T-helper 2 cell treated with Interferon-gamma antibody and Interleukin-4, amounts not matched to agents 5 μg/mL and 100 μg/mL, for 36 hours (primary cell): Measurements from ENCODE around the gene LRRD1.
"Not testable (repeated sequence)": the region's sequence is repeated elsewhere in the genome, so short reads cannot be mapped to it uniquely, and the experiment has no call there.

Source experiments
- DNase-seq: peaks from one replicate; pipeline ENCODE4 v3.0.0; 2021; ENCODE audit warnings: low spot score
- H3K27ac Mint-ChIP-seq: one replicate; pipeline ENCODE4 v1.8.0; 2021; ENCODE audit warnings: mild to moderate bottlenecking, mixed read lengths
- H3K27me3 Mint-ChIP-seq: one replicate; pipeline ENCODE4 v1.8.0; 2021; ENCODE audit warnings: low read depth, mixed read lengths
- H3K36me3 Mint-ChIP-seq: one replicate; pipeline ENCODE4 v1.8.0; 2021; ENCODE audit warnings: low read depth, mixed read lengths
- H3K4me1 Mint-ChIP-seq: one replicate; pipeline ENCODE4 v1.8.0; 2021; ENCODE audit warnings: low read depth, mixed read lengths
- H3K4me3 Mint-ChIP-seq: one replicate; pipeline ENCODE4 v1.8.0; 2022; ENCODE audit warnings: mild to moderate bottlenecking, moderate library complexity, mixed read lengths
- H3K9me3 Mint-ChIP-seq: one replicate; pipeline ENCODE4 v1.8.0; 2021; ENCODE audit warnings: mixed read lengths

Gene LRRD1

DNA sequence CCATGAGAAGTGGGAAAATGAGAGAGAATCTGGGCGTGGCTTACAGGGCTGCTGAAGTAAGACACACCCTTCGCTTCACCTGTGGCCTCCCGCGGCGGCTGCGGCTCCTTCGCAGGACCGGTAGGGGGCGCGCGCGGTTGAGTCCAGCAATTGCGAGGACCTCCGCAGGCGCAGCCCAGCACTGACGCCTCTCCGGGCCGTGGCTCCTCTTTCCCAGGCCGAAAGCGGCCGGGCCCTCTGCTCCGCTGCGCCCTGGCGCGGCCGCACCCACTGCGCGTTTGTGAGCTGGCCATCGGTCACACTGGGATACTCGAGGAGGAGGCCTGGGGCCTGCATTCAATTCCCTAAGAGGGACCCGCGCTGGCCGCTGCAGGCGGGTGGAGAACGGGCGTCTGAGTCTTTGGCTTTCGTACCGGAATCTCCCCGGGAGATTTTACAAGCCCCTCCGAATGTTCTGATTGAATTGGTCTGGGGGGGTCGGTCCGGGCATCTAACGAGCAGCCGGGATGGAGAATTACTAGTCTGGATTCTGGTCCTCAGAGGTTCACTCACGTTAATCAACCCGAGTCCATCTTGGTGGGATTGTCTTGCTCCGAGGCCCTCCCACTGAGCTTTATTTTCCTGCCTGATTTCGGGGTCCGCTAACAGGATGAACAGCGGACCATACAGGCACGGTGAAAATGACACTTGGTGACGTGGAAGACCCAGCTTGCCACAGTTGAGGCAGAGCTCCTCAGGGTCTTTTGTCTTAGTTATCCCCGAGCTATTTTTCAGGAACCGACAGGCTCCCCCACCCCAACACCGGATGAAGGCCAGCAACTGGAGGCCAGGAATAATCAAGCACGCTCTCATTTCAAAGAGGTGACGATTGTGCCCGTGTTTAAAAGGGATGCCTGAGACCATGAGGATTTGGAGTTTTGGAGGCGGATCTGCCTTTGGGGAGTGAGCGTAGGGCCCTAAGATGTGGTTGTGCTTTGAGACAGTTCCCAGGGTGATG lies at the start of gene LRRD1:
TSS of gene LRRD1 (minus strand) at position 215 of the 997 bp plus-strand sequence. CDS start 13,940 bp downstream, outside the sequence.
- DNase-seq: peak; percentile 88

GRCh38 chr7:92228742-92229141 lies 49.8 kb upstream of the LRRD1 start:
- Mint-ChIP-seq H3K27ac (no peak overlapping the region), H3K4me3 (no peak overlapping the region), H3K9me3 (peaks cover 4% of the 10 kb centered on the region), H3K4me1 (no peaks in the 10 kb centered on the region), H3K27me3 (no peaks in the 10 kb centered on the region), H3K36me3 (peaks cover 62% of the 10 kb centered on the region)
- no peak for DNase-seq

More for the DNA sequence above, at the start of gene LRRD1:
- Mint-ChIP-seq H3K4me3 (peak within 1 kb of the TSS; percentile 70), H3K4me1 (peaks cover 8% of the 10 kb centered on the region), H3K9me3 (peaks cover 4% of the 10 kb centered on the region), H3K36me3 (peaks cover 2% of the 10 kb centered on the region), H3K27ac (no peak within 1 kb of the TSS), H3K27me3 (peaks cover 31% of the 10 kb centered on the region)

DNA sequence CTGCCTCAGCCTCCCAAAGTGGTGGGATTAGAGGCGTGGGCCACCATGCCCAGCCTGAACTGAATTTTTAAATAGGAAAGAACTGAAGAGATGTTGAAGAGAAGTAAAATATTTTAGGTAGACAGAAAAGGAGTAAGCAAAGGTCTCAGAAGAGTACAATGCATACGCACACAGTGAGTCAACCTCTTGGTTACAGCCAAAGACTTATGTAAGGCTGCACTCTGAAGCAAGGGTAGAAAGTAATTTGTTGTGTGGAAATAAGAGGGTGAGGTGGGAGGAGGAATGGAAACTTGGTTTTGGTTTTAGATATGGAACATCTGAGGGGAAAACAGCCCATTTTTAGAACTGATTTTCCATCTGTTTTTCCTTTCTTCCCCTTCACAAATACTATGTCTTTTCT lies 49.2 kb upstream of the LRRD1 start:
- Mint-ChIP-seq H3K36me3 (peaks cover 59% of the 10 kb centered on the region), H3K4me1 (no peaks in the 10 kb centered on the region), H3K27ac (no peak overlapping the region), H3K9me3 (peaks cover 4% of the 10 kb centered on the region), H3K27me3 (no peaks in the 10 kb centered on the region), H3K4me3 (no peak overlapping the region)
- DNase-seq: no peak

DNA sequence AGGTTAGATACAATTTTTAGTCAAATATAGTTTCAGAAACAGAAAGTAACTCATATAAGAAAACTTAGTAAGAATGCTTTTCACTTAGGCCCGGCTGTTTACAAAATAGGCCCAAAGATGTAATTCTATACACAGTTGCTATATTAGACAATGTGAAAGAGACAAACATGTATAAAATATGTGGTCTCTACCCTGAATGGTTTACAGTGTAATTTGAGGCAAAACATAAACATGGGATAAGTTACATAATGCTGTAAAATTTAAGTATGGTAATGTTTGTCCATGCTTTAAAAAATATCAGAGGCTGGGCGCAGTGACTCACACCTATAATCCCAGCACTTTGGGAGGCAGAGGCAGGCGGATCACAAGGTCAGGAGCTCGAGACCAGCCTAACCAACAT lies 48.0 kb upstream of the LRRD1 start:
- no peak overlapping the region for H3K4me3 Mint-ChIP-seq
- peaks cover 52% of the 10 kb centered on the region for H3K36me3 Mint-ChIP-seq
- H3K9me3 Mint-ChIP-seq: peaks cover 4% of the 10 kb centered on the region
- H3K4me1 Mint-ChIP-seq: no peaks in the 10 kb centered on the region
- H3K27me3 Mint-ChIP-seq: no peaks in the 10 kb centered on the region
- DNase-seq: no peak
- no peak overlapping the region for H3K27ac Mint-ChIP-seq

DNA sequence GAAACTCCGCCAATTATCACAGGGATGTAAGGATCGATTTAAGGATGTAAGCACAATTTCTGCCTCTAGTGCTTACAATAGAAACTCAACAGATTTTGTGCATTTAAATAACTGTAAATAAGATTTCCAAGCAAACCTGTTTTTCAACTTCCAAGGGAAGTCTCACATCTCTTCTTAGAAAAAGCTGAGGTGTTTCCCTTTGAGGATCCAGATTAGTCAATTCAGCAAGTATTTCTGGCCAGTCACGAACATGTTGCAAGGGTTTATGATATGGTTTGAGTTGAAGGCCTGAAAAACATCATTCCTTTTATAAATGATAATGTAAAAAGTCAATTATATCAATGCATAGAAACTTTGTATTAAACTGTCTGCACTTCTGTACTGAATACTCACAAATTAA lies 42.8 kb upstream of the LRRD1 start:
- Mint-ChIP-seq H3K36me3 (peaks cover 53% of the 10 kb centered on the region), H3K27me3 (no peaks in the 10 kb centered on the region), H3K9me3 (no peaks in the 10 kb centered on the region)

DNA sequence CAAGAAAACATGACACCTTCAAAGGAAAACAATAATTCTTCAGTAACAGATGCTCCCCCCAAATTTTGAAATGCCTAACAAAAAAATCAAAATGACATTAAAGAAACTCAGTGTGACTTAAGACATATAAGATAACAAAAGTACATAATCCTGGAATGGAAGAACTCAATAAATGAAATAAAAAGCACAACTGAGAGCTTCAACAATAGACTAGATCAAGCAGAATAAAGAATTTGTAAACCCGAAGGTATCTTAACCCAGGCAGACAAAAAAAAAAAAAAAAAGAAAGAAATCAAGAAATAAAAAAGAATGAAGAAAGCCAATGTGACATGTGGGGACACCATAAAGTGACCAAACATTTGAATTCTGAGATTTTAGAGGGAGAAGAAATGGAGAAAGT lies 27.7 kb upstream of the LRRD1 start:
- no peaks in the 10 kb centered on the region for H3K27me3 Mint-ChIP-seq
- peaks cover 78% of the 10 kb centered on the region for H3K36me3 Mint-ChIP-seq
- no peak overlapping the region for H3K27ac Mint-ChIP-seq
- no peak overlapping the region for H3K4me3 Mint-ChIP-seq
- H3K9me3 Mint-ChIP-seq: peaks cover 28% of the 10 kb centered on the region
- peaks cover 10% of the 10 kb centered on the region for H3K4me1 Mint-ChIP-seq
- DNase-seq: no peak

More for the DNA sequence above, 42.8 kb upstream of the LRRD1 start:
- no peak overlapping the region for H3K27ac Mint-ChIP-seq
- H3K4me1 Mint-ChIP-seq: no peaks in the 10 kb centered on the region
- no peak overlapping the region for H3K4me3 Mint-ChIP-seq
- DNase-seq: no peak

DNA sequence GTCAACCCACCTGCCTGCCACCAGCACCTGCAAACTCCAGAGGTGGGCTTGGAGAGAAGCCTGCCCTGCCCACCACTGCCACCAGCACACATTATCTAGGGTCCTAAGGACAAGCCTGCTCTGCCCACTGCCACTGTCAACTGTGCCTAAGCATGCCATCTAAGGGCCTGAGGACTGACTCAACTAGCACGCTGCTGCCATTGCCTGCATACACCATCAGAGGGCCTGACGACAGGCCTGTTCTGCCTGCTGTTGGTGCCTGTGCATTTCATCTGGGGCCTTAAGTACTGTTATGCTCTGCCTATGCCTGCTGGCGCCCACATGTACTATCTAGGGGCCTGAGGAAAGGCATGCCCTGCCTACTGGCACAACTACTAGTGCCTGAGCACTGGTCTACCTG lies 27.0 kb upstream of the LRRD1 start:
- Mint-ChIP-seq H3K27me3 (no peaks in the 10 kb centered on the region), H3K36me3 (peaks cover 73% of the 10 kb centered on the region), H3K27ac (no peak overlapping the region), H3K4me3 (no peak overlapping the region), H3K4me1 (peaks cover 10% of the 10 kb centered on the region), H3K9me3 (peaks cover 28% of the 10 kb centered on the region)
- DNase-seq: no peak

DNA sequence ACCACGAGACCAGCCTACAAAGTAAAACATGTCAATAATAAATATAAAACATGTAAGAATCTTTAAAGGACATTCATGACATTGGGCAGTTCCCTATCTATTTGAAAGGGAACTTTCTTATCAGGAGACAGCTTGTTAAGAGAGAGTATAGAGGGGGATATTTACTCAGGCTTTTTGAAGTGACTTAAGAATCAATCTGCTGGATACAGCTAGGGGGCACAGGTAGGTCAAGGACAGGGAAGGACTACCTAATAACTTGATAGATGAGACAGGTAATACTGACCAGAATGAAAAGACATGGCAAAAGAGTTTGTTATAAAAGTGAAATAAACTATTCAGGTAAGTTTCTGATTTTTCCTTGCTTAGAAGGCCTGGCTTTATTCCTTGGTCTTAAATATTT lies 21.8 kb upstream of the LRRD1 start:
- peaks cover 42% of the 10 kb centered on the region for H3K36me3 Mint-ChIP-seq
- no peak for DNase-seq

GRCh38 chr7:92192326-92192725 lies 13.4 kb upstream of the LRRD1 start:
- Mint-ChIP-seq H3K9me3 (peaks cover 38% of the 10 kb centered on the region), H3K4me3 (no peak overlapping the region), H3K36me3 (peaks cover 38% of the 10 kb centered on the region), H3K27ac (no peak overlapping the region), H3K4me1 (no peaks in the 10 kb centered on the region), H3K27me3 (no peaks in the 10 kb centered on the region)
- DNase-seq: no peak

More for the DNA sequence above, 21.8 kb upstream of the LRRD1 start:
- no peaks in the 10 kb centered on the region for H3K9me3 Mint-ChIP-seq
- H3K4me3 Mint-ChIP-seq: no peak overlapping the region
- peaks cover 3% of the 10 kb centered on the region for H3K4me1 Mint-ChIP-seq
- no peak overlapping the region for H3K27ac Mint-ChIP-seq
- no peaks in the 10 kb centered on the region for H3K27me3 Mint-ChIP-seq

DNA sequence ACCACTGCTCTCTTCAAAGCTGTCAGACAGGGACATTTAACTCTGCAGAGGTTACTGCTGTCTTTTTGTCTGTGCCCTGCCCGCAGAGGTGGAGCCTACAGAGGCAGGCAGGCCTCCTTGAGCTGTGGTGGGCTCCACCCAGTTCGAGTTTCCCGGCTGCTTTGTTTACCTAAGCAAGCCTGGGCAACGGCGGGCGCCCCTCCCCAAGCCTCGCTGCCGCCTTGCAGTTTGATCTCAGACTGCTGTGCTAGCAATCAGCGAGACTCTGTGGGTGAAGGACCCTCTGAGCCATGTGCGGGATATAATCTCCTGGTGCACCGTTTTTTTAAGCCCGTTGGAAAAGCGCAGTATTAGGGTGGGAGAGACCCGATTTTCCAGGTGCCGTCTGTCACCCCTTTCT lies 10.3 kb upstream of the LRRD1 start:
- DNase-seq, H3K4me3 Mint-ChIP-seq, H3K27ac Mint-ChIP-seq, H3K4me1 Mint-ChIP-seq, H3K27me3 Mint-ChIP-seq: not testable (repeated sequence)
- Mint-ChIP-seq H3K36me3 (peaks cover 20% of the 10 kb centered on the region), H3K9me3 (peaks cover 44% of the 10 kb centered on the region)

DNA sequence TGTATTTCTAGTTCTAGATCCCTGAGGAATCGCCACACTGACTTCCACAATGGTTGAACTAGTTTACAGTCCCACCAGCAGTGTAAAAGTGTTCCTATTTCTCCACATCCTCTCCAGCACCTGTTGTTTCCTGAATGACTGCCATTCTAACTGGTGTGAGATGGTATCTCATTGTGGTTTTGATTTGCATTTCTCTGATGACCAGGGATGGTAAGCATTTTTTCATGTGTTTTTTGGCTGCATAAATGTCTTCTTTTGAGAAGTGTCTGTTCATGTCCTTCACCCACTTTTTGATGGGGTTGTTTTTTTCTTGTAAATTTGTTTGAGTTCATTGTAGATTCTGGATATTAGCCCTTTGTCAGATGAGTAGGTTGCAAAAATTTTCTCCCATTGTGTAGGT lies 5.4 kb upstream of the LRRD1 start:
- peaks cover 22% of the 10 kb centered on the region for H3K27me3 Mint-ChIP-seq
- DNase-seq, H3K4me1 Mint-ChIP-seq, H3K36me3 Mint-ChIP-seq, H3K4me3 Mint-ChIP-seq, H3K27ac Mint-ChIP-seq: not testable (repeated sequence)
- H3K9me3 Mint-ChIP-seq: peaks cover 21% of the 10 kb centered on the region

GRCh38 chr7:92177362-92177761 lies 1.6 kb downstream of the LRRD1 start:
- H3K4me3 Mint-ChIP-seq: no peak overlapping the region
- peaks cover 33% of the 10 kb centered on the region for H3K27me3 Mint-ChIP-seq
- no peak overlapping the region for H3K27ac Mint-ChIP-seq
- peaks cover 3% of the 10 kb centered on the region for H3K9me3 Mint-ChIP-seq
- H3K4me1 Mint-ChIP-seq: peaks cover 8% of the 10 kb centered on the region
- no peak for DNase-seq
- H3K36me3 Mint-ChIP-seq: peaks cover 2% of the 10 kb centered on the region

- not testable (repeated sequence) for H3K4me1 Mint-ChIP-seq, H3K4me3 Mint-ChIP-seq, DNase-seq, H3K9me3 Mint-ChIP-seq, H3K36me3 Mint-ChIP-seq, H3K27ac Mint-ChIP-seq
- peaks cover 25% of the 10 kb centered on the region for H3K27me3 Mint-ChIP-seq
These were observed 9.4 kb downstream of the LRRD1 start for GRCh38 chr7:92169529-92169928.

DNA sequence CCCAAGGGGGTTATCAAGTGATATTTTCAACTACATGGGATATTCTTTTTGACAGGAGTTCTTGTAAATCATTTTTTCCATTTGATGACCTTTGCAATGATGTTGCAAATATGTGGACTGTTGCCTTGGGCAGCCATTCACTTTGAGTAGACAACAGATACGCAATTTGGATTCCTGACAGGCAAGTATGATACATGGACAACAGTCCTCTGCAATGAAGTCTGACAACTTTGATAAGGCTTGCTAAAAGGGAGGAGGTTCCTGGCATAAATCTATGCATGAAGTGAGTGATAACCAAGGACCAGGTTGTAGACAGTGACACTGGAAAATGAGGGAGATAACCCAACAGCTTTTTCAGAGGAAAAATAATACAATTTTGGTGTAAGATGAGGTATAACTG lies 17.7 kb downstream of the LRRD1 start:
- H3K4me1 Mint-ChIP-seq: peaks cover 5% of the 10 kb centered on the region
- H3K36me3 Mint-ChIP-seq: no peaks in the 10 kb centered on the region
- H3K4me3 Mint-ChIP-seq: no peak overlapping the region
- H3K27me3 Mint-ChIP-seq: peaks cover 27% of the 10 kb centered on the region
- DNase-seq: no peak
- no peaks in the 10 kb centered on the region for H3K9me3 Mint-ChIP-seq
- no peak overlapping the region for H3K27ac Mint-ChIP-seq
